Renal cortical epithelial cell (primary cell): ENCODE results near the gene AFAP1. TPM values are rescaled to one million over a fixed set of nuclear protein-coding genes. Genes with fewer than 3 reads are reported as not detected.

Experiments
- DNase-seq: peaks from one replicate; pipeline ENCODE4 v3.0.0-alpha.2; 2011; ENCODE audit warnings: low read depth
- total RNA-seq: library from RNA; depleted of rRNA; stranded (reverse); fragments of >200 nt; gene quantifications from 2 replicates; pipeline ENCODE4 v1.2.3, GENCODE V29; 2014

Gene AFAP1, protein sequence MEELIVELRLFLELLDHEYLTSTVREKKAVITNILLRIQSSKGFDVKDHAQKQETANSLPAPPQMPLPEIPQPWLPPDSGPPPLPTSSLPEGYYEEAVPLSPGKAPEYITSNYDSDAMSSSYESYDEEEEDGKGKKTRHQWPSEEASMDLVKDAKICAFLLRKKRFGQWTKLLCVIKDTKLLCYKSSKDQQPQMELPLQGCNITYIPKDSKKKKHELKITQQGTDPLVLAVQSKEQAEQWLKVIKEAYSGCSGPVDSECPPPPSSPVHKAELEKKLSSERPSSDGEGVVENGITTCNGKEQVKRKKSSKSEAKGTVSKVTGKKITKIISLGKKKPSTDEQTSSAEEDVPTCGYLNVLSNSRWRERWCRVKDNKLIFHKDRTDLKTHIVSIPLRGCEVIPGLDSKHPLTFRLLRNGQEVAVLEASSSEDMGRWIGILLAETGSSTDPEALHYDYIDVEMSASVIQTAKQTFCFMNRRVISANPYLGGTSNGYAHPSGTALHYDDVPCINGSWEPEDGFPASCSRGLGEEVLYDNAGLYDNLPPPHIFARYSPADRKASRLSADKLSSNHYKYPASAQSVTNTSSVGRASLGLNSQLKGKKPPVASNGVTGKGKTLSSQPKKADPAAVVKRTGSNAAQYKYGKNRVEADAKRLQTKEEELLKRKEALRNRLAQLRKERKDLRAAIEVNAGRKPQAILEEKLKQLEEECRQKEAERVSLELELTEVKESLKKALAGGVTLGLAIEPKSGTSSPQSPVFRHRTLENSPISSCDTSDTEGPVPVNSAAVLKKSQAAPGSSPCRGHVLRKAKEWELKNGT
- 20.0 and 27.2 TPM in 2 replicates for total RNA-seq

GRCh38 chr4:7939377-7940108 is at the start of gene AFAP1:
Gene AFAP1, minus strand, starts transcription at chr4:7939861. Its CDS starts 67,783 bp downstream, at chr4:7872078.
- DNase-seq: peak; percentile 38

- peak; percentile 24 for DNase-seq
These were observed 48.8 kb upstream of the AFAP1 start for GRCh38 chr4:7988437-7988836.

DNA sequence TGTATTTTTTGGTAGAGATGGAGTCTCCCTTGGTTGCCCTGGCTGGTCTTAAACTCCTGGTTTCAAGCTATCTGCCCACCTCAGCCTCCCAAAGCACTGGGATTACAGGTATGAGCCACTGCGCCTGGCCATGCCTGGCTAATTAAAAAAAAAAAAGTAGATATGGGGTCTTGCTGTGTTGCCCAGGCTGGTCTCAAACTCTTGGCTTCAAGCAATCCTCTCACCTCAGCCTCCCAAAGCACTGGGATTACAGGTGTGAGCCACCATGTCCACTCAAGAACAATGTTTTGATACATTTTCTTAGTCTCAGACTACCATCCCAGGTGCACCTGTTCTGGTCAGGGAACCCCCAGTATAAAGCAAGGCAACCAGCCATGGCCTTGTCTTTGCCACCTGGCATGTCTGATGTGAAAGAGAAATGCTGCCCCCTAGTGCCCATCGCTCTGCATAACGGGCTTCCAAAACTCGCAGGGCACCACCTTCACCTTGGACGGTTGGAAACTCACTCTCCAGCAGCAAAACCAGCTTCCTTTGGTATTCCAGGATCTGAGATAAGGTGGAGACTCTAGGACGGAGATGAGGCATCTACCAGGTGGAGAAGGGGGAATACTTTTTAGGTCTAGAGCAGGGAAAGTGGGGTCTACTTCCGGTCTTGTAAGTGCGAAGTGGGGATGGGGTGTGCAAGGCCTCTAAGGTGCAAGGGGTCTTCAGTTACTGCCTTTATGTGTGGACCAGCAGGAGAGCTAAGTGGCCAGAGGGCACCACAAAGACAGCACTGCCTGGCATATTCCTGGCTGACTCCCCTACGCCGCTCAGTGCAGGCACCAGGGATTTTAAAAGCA is 47.7 kb upstream of the AFAP1 start:
- peak; percentile 53 for DNase-seq

DNA sequence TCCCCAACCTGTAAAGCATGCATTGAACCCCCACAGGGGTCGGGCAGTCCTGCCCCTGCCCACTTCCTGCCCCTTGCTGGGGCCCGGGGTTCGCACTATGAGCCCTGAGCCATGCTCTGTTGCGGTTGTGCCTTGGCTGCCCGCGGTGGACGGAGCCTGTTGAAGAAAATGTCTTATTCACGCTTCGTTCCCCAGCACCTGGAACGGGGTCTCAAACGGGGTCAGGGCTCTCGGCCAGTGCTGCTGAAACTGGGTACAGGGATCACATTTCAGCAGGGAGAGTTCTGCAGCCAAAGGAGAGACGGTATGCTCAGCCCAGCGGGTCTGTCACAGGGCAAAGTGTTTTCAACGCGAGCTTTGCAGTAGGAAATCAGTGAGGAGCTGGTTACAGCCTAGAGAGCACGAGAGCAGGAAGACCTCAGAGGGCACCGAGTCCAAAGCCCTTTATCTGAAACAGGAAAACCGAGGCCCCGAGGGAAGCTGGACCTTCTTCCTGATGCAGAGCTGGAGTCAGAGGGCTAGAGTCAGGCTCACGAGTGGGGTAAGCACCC is 46.3 kb upstream of the AFAP1 start:
- peak; percentile 35 for DNase-seq

GRCh38 chr4:7985072-7985471 is 45.4 kb upstream of the AFAP1 start:
- no peak for DNase-seq

DNA sequence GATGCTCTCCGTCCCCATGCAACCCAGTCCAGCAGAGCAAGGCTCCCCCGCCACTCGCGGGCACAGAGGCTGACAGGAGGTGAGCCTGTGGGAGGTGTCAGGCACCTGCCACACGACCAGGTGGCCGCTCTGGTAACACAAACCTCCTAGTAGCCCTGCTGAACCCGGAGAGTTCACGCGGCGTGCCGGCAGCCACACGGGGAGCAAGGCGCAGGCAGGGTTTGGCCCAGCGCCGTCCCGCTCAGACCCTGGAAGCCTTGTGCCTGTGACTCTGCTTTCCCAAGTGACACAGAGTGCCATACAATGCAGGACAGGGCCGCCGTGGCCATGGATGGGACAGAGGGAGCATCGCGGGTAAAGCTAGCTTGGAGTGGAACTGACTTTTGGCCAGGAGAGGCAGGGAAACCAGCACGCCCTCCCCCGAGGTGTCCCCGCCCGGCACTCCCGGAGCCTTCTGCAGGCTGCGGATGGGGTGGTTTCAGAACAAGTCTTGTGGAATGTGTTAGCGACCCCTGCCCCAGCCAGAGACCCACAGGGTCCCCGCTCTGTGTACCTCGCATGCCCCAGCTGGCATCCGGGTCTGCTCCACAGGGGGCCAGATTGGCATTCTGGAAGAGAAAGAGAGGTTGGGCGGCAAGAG is 44.7 kb upstream of the AFAP1 start:
- DNase-seq: no peak

GRCh38 chr4:7983296-7983695 is 43.6 kb upstream of the AFAP1 start:
- DNase-seq: no peak

- no peak for DNase-seq
These were observed 42.2 kb upstream of the AFAP1 start for GRCh38 chr4:7981738-7982394.

DNA sequence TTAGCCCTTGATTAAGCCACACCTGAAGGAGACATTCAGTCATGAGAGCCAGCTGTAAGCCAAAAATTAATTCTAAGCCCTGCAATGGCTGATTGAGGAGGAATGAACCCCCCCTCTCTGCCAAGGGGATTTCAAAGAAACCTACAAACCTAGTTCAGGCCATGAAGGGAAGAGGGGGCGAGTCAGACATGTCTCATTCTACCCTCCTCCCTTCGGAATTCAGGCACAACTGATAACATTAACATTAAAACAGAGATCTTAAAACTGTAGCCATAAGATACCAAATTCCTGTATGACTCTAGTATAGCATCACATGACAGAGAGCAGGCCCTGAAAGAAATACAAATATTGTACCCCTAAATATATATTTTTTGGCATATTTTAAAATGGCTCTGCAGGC is 40.4 kb upstream of the AFAP1 start:
- no peak for DNase-seq

GRCh38 chr4:7979652-7979968 is 39.9 kb upstream of the AFAP1 start:
- DNase-seq: no peak

DNA sequence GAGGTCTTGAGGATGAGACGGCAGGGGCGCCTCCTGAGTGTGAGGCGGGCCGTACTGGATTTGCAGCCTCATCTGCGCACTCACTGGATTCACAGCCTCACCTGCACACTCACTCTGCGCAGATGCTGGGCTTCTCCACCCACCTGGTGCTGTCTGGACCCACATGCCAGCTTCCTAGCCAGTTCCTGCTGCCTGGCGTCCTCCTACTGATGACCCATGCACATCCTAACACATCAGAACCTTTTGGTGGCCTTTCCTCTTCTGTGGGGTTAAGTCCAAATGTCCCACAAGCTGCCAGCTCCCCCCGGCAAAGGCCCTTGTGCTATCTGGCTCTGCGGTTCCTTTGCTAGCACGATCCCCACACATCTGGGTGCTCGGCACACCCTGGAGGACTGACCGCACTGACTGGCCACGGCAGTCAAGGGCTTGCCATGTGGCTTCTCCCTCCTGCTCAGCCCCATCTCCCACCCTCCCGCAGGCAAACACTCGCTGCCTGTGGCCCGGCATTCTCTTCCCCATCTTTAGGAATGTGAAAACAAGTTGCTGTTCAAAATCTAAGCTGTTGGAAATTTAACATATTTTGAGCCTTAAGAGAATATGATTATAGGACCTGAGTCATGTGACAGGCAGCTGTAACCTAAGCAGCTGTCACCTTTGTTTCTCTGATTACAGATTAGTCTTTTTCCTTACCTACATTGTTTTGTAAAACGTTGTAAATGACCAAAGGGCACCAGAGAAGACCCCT is 39.4 kb upstream of the AFAP1 start:
- DNase-seq: no peak

GRCh38 chr4:7978489-7978888 is 38.8 kb upstream of the AFAP1 start:
- DNase-seq: peak; percentile 24

DNA sequence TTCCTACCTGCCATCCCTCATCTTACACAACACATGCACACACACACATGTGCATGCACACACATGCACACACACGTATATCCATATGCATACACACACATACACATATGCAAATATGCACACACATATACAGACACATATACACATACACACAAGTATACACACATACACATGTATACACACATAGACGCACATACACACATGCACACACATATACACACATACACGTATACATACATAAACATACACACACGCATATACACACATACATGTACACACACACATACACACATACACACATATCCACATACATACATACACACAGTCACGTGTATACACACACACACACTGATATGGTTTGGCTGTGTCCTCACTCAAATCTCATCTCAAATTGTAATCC is 37.0 kb upstream of the AFAP1 start:
- no peak for DNase-seq

GRCh38 chr4:7976025-7976424 is 36.4 kb upstream of the AFAP1 start:
- no peak for DNase-seq

DNA sequence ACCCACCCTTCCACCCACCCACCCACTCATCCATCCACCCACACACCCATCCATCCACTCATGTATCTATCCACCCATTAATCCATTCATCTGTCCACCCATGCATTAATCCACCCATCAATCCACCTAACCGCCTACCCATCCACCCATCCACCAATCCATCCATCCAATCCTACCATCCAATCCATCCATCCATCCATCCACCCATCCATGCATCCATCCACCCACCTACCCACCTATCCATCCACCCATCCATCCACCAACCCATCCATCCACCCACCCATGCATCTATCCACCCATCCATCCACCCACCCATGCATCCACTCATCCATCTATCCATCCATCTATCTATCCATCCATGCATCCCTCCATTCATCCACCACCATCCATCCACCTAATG is 34.8 kb upstream of the AFAP1 start:
- DNase-seq: no peak

DNA sequence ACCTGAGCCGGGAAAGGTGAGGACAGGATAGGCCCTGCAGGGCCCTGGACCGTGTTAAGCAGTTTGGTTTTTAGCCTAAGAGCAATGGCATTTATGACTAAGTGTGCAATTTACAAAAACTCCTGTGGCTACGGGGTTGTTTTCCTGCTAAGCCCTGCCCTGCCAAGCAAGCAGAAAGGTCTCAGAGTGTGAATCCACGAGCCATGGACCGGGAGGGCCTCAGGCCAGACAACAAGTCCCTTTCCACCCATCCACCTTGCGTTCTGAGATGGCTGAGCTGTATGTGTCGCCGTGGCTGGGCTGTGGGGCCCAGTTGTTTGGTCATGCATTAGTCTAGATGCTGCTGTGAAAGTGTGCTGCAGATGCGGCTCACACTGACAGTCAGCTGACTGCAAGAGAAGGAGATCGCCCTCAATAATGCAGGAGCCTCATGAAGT is 33.9 kb upstream of the AFAP1 start:
- peak; percentile 89 for DNase-seq

DNA sequence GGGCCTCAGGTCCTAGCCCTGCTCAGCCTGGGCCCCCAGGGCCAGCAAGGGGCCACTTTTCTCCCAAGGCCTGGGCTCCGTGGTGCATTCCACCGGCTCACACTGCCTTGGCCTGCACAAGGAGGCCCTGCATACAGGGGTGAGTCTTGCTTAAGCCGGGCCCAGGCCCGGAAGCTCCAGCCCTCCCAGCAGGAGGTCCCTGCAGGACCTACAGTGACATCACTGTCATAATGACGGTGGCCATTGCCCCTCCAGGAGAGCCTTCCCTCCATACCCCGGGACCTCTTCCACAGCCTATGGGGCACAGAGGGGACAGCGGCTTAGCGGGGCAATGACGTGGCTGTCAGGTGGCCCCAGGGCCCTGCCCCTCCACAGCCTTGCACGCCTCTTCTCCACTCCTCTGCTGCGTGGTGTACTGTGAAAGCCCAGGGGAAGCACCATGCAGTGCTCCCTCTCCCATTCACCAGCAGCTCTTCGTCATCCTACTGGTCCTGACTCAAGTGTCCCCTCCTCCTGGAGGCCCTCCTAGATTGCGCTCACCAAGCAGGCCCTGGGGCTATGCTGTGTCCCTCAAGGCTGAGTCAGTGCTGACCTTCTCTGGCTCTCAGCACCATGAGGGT is 32.3 kb upstream of the AFAP1 start:
- DNase-seq: no peak

- DNase-seq: no peak
These were observed 31.5 kb upstream of the AFAP1 start for GRCh38 chr4:7971159-7971631.
